K562 (cell line): ENCODE results near the gene LZTS2. TPM values are rescaled to one million over a fixed set of nuclear protein-coding genes. Genes with fewer than 3 reads are reported as not detected.
A peak's percentile ranks its signal among the peaks of the same experiment; 100 is the strongest.

Source experiments
- ETS2 ChIP-seq: IDR thresholded peaks from 2 replicates; pipeline ENCODE4 v1.6.1; 2016; ENCODE audit warnings: borderline replicate concordance, missing genetic modification characterization, mild to moderate bottlenecking, moderate library complexity, missing compliant biosample characterization; ENCODE audit not compliant: poor library complexity, severe bottlenecking
- HNRNPL ChIP-seq: fragments of 200-400 bp; formaldehyde crosslinking; IDR thresholded peaks from 2 replicates; pipeline ENCODE4 v1.6.1; 2017; ENCODE audit warnings: low read depth, mild to moderate bottlenecking, low read length
- MBD2 ChIP-seq: sonication (generic); IDR thresholded peaks from 2 replicates; pipeline ENCODE4 v1.6.1; 2016; ENCODE audit warnings: low read depth, borderline replicate concordance
- POLR2G ChIP-seq: fragments of 200-400 bp; formaldehyde crosslinking; IDR thresholded peaks from 2 replicates; pipeline ENCODE4 v1.6.1; 2017; ENCODE audit warnings: low read depth, mild to moderate bottlenecking, antibody characterized with exemption, low read length, moderate library complexity
- PYGO2 ChIP-seq: fragments of 450-650 bp; IDR thresholded peaks from 2 replicates; pipeline ENCODE4 v1.6.1; 2016; ENCODE audit warnings: mild to moderate bottlenecking, missing genetic modification characterization, moderate library complexity, missing compliant biosample characterization
- TEAD1 ChIP-seq, 2 experiments: fragments of 450-650 bp in 1 of 2; sonication (generic) in 1 of 2; formaldehyde crosslinking; IDR thresholded peaks; 2 replicates each; pipeline versions ENCODE4 v1.4.0 to v1.8.0; 2020 to 2022; ENCODE audit warnings: mild to moderate bottlenecking in 2 of 2, missing genetic modification reagents in 1 of 2
- ZNF133 ChIP-seq: fragments of 250-450 bp; sonication (Bioruptor Pico); IDR thresholded peaks from 2 replicates; pipeline ENCODE4 v1.4.0; 2020; ENCODE audit warnings: mild to moderate bottlenecking
- ZNF316 ChIP-seq: fragments of 450-650 bp; IDR thresholded peaks from 2 replicates; pipeline ENCODE4 v1.6.1; 2016
- ZNF584 ChIP-seq: fragments of 200-800 bp; sonication (Bioruptor generic); IDR thresholded peaks from 2 replicates; pipeline ENCODE4 v1.6.1; 2016; ENCODE audit warnings: low read depth, mild to moderate bottlenecking, missing genetic modification characterization, missing compliant biosample characterization
- ZNF668 ChIP-seq: fragments of 250-450 bp; sonication (Bioruptor Pico); IDR thresholded peaks from 2 replicates; pipeline ENCODE4 v1.8.0; 2022; ENCODE audit warnings: mild to moderate bottlenecking, inconsistent platforms
- polyA plus RNA-seq, 8 experiments: library from polyadenylated mRNA; depleted of rRNA in 4 of 8; stranded (reverse) in 5 of 8; unstranded in 3 of 8; fragments of >200 nt; fragmentation: Nextera tagmentation in 2 of 8; fragmentation: Illumina TruSeq in 1 of 8; extraction: Ambion mirVana in 2 of 8; extraction: Trizol in 1 of 8; gene quantifications; 2 replicates each; pipeline versions ENCODE4 v1.2.1 to v1.2.3, GENCODE V29; 2011 to 2014; ENCODE audit warnings: inconsistent platforms in 1 of 8, missing spikeins in 1 of 8
- total RNA-seq, 7 experiments: library from RNA; depleted of rRNA in 6 of 7; stranded (reverse); fragments of >200 nt in 6 of 7; fragmentation: Illumina TruSeq in 2 of 7; extraction: Trizol in 2 of 7; gene quantifications; 2 replicates each; pipeline versions ENCODE4 v1.2.1 to v1.2.3, GENCODE V29; 2011 to 2021; ENCODE audit warnings: low replicate concordance in 1 of 7
- TF ChIP-seq, protein P1 (sequence below): sonication (generic); formaldehyde crosslinking; IDR thresholded peaks from 2 replicates; pipeline ENCODE4 v1.9.0; 2022; ENCODE audit warnings: mild to moderate bottlenecking, missing genetic modification reagents
- TF ChIP-seq, protein P2 (sequence below), 2 experiments: IDR thresholded peaks; 2 replicates each; pipeline ENCODE4 v1.6.1; 2012; ENCODE audit warnings: improper control_type of control experiment in 2 of 2, low read depth in 2 of 2, low read length in 2 of 2, borderline replicate concordance in 1 of 2
- TF ChIP-seq, protein P3 (sequence below), 2 experiments: fragments of 450-650 bp; formaldehyde crosslinking in 1 of 2; IDR thresholded peaks; 2 replicates each; pipeline versions ENCODE4 v1.4.0 to v1.6.1; 2014 to 2020; ENCODE audit warnings: mild to moderate bottlenecking in 2 of 2, borderline replicate concordance in 1 of 2, low read depth in 1 of 2
- TF ChIP-seq, protein P4 (sequence below): fragments of 450-650 bp; formaldehyde crosslinking; conservative IDR thresholded peaks from 2 replicates; pipeline ENCODE4 v1.4.0; 2022; ENCODE audit warnings: mild to moderate bottlenecking, missing genetic modification characterization

The LZTS2 gene
- total and polyA plus RNA-seq, 9 of the 15 experiments (the other 6 are each of a cell fraction or from before 2014, with no cell fraction given) = 0.23 to 42.5 (median 14.7) TPM

DNA sequence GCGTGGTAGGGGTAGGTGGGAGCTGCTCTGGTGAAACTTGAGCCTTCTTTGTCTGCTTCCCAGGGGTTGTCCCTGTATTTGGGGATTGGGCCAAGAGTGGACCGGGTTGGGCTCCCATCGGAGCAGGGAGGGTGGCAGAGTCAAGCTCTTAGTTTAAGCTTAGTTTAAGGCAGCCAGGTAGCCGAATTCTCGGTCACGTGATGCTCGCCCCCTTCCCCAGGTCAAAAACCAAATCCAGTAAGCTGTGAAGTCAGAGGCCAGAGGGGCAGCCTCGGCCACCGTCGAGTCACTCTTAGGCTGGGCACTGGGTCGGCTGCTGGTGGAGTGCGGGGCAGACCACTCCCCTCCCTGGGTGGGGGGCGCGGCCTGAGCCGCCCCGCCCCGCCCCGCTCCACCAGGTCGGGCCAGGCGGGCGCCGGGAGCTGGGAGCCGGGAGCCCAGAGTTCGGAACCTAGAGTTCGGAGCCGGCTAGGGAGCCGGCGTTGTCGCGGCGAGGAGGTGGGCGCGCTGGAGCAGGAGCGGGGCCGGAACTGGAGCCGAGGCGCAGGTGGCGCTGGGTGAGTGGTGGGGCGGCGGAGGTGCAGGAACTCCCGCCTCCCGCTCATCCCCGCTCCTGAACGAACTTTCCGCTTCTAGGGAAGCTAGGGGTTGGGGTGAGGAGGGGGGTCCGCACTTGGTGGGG lies 2.8 kb upstream of the LZTS2 start (continued):
- TF ChIP-seq ZNF584 = no peak
- no peak for TF ChIP-seq TEAD1 (CRISPR knock-in tag; IDR thresholded peaks at IDR 0.05)
- TF ChIP-seq, protein P1, sequence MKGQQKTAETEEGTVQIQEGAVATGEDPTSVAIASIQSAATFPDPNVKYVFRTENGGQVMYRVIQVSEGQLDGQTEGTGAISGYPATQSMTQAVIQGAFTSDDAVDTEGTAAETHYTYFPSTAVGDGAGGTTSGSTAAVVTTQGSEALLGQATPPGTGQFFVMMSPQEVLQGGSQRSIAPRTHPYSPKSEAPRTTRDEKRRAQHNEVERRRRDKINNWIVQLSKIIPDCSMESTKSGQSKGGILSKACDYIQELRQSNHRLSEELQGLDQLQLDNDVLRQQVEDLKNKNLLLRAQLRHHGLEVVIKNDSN (CRISPR knock-in tag) = peak; percentile 82
- TF ChIP-seq ZNF668 (CRISPR knock-in tag) = no peak
- TF ChIP-seq, protein P2, sequence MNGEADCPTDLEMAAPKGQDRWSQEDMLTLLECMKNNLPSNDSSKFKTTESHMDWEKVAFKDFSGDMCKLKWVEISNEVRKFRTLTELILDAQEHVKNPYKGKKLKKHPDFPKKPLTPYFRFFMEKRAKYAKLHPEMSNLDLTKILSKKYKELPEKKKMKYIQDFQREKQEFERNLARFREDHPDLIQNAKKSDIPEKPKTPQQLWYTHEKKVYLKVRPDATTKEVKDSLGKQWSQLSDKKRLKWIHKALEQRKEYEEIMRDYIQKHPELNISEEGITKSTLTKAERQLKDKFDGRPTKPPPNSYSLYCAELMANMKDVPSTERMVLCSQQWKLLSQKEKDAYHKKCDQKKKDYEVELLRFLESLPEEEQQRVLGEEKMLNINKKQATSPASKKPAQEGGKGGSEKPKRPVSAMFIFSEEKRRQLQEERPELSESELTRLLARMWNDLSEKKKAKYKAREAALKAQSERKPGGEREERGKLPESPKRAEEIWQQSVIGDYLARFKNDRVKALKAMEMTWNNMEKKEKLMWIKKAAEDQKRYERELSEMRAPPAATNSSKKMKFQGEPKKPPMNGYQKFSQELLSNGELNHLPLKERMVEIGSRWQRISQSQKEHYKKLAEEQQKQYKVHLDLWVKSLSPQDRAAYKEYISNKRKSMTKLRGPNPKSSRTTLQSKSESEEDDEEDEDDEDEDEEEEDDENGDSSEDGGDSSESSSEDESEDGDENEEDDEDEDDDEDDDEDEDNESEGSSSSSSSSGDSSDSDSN (IDR thresholded peaks at IDR 0.05; ENCODE audit: borderline replicate concordance in 1 of 2, low read depth in 2 of 2, low read length in 2 of 2) = no peak
- TF ChIP-seq ETS2 (tag) = no peak
- TF ChIP-seq HNRNPL = 0 out of 2 replicates have a peak, but pooled peaks have one; percentile 5
- TF ChIP-seq, protein P3, sequence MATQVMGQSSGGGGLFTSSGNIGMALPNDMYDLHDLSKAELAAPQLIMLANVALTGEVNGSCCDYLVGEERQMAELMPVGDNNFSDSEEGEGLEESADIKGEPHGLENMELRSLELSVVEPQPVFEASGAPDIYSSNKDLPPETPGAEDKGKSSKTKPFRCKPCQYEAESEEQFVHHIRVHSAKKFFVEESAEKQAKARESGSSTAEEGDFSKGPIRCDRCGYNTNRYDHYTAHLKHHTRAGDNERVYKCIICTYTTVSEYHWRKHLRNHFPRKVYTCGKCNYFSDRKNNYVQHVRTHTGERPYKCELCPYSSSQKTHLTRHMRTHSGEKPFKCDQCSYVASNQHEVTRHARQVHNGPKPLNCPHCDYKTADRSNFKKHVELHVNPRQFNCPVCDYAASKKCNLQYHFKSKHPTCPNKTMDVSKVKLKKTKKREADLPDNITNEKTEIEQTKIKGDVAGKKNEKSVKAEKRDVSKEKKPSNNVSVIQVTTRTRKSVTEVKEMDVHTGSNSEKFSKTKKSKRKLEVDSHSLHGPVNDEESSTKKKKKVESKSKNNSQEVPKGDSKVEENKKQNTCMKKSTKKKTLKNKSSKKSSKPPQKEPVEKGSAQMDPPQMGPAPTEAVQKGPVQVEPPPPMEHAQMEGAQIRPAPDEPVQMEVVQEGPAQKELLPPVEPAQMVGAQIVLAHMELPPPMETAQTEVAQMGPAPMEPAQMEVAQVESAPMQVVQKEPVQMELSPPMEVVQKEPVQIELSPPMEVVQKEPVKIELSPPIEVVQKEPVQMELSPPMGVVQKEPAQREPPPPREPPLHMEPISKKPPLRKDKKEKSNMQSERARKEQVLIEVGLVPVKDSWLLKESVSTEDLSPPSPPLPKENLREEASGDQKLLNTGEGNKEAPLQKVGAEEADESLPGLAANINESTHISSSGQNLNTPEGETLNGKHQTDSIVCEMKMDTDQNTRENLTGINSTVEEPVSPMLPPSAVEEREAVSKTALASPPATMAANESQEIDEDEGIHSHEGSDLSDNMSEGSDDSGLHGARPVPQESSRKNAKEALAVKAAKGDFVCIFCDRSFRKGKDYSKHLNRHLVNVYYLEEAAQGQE (IDR thresholded peaks at IDR 0.05; ENCODE audit: borderline replicate concordance) = peak; percentile 15; the same call in 1 of the 2 replicates
- TF ChIP-seq, protein P3 (CRISPR knock-in tag; IDR thresholded peaks at IDR 0.05; ENCODE audit: low read depth) = no peak
- TF ChIP-seq POLR2G = peak; percentile 49; the same call in 1 of the 2 replicates
- TF ChIP-seq ZNF316 = no peak
- TF ChIP-seq, protein P4, sequence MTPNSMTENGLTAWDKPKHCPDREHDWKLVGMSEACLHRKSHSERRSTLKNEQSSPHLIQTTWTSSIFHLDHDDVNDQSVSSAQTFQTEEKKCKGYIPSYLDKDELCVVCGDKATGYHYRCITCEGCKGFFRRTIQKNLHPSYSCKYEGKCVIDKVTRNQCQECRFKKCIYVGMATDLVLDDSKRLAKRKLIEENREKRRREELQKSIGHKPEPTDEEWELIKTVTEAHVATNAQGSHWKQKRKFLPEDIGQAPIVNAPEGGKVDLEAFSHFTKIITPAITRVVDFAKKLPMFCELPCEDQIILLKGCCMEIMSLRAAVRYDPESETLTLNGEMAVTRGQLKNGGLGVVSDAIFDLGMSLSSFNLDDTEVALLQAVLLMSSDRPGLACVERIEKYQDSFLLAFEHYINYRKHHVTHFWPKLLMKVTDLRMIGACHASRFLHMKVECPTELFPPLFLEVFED (CRISPR knock-in tag) = no peak
- TF ChIP-seq MBD2 = no peak
- TF ChIP-seq PYGO2 (tag) = no peak
- TF ChIP-seq ZNF133 = no peak
